ENCODE results near the gene CCNI2.

DNA sequence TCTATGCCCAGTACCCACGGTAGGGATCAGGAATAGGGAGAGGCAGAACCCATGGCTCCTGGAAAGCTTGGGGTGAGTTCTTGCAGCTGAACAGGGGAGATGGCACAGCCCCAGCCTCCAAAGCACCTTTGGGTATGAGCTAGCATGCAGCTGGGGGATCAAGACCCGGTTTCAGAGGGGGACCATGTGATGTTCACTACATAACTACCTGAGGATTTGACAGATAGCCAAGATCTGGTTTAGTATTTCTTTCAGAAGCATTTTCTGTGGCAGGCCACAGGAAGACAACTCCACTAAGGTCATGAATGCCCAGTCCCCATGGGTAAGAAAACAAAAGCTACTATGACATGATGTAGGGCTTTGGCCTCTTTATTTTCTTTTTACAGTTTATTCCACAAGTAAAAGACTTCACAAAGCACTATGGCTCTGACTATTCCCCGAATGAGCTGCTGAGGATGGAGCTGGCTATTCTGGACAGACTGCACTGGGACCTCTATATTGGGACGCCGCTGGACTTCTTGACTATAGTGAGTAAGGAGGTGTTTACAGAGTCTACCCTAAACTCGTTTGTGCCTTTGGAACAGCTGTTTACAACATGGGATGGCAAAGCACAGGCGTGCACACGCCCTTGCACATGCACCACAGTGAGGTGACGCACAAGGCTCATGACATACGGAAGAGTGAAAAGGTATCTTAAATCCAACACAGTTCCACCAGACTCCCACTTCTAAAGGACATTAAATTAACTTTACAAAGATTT, 3.4 kb downstream of the CCNI2 start:
- TF ChIP-seq, protein P1, sequence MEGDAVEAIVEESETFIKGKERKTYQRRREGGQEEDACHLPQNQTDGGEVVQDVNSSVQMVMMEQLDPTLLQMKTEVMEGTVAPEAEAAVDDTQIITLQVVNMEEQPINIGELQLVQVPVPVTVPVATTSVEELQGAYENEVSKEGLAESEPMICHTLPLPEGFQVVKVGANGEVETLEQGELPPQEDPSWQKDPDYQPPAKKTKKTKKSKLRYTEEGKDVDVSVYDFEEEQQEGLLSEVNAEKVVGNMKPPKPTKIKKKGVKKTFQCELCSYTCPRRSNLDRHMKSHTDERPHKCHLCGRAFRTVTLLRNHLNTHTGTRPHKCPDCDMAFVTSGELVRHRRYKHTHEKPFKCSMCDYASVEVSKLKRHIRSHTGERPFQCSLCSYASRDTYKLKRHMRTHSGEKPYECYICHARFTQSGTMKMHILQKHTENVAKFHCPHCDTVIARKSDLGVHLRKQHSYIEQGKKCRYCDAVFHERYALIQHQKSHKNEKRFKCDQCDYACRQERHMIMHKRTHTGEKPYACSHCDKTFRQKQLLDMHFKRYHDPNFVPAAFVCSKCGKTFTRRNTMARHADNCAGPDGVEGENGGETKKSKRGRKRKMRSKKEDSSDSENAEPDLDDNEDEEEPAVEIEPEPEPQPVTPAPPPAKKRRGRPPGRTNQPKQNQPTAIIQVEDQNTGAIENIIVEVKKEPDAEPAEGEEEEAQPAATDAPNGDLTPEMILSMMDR (IDR thresholded peaks at IDR 0.05) = no peak
- TF ChIP-seq POLR2A (IDR thresholded peaks at IDR 0.05) = no peak

All from uterus (tissue), 2 donors.